GM23338 (cell line): Measurements from ENCODE around the gene TOMM5. TPM values are rescaled to one million over a fixed set of nuclear protein-coding genes. Genes with fewer than 3 reads are reported as not detected.

Experiments
- ATAC-seq: fragments of 200-7000 bp; cut with Tn5 transposase; 3 replicates; pipeline ENCODE4 v1.9.1; 2020
- DNase-seq: peaks from one replicate; pipeline ENCODE4 v3.0.0-alpha.2; 2015; ENCODE audit warnings: low spot score
- H2AFZ ChIP-seq: fragments of 200-600 bp; sonication (generic); 2 replicates; pipeline ENCODE4 v1.8.0; 2016; ENCODE audit warnings: antibody characterized with exemption, mild to moderate bottlenecking, moderate library complexity
- H3F3A ChIP-seq: fragments of 200-600 bp; sonication (generic); replicated peaks from 2 replicates; pipeline ENCODE4 v1.8.0; 2017; ENCODE audit warnings: antibody characterized with exemption, mixed run types, low read depth
- H3K27ac ChIP-seq: fragments of 200-600 bp; sonication (generic); 2 replicates; pipeline ENCODE4 v1.6.1; 2016; ENCODE audit warnings: low read depth
- H3K27me3 ChIP-seq: fragments of 200-600 bp; sonication (generic); 2 replicates; pipeline ENCODE4 v1.8.0; 2016; ENCODE audit warnings: mild to moderate bottlenecking, mixed run types, moderate library complexity; ENCODE audit not compliant: insufficient read depth
- H3K36me3 ChIP-seq: fragments of 200-600 bp; sonication (generic); 2 replicates; pipeline ENCODE4 v1.8.0; 2016; ENCODE audit warnings: mild to moderate bottlenecking; ENCODE audit not compliant: insufficient read depth
- H3K4me1 ChIP-seq: fragments of 200-600 bp; sonication (generic); 2 replicates; pipeline ENCODE4 v1.8.0; 2016; ENCODE audit warnings: mild to moderate bottlenecking, moderate library complexity; ENCODE audit not compliant: insufficient read depth
- H3K4me2 ChIP-seq: fragments of 200-600 bp; sonication (generic); 2 replicates; pipeline ENCODE4 v1.7.1; 2017; ENCODE audit warnings: mixed run types
- H3K4me3 ChIP-seq: fragments of 200-600 bp; sonication (generic); 2 replicates; pipeline ENCODE4 v1.6.1; 2016; ENCODE audit warnings: mixed run types
- H3K79me2 ChIP-seq: fragments of 200-600 bp; sonication (generic); replicated peaks from 2 replicates; pipeline ENCODE4 v1.8.0; 2017; ENCODE audit warnings: mild to moderate bottlenecking; ENCODE audit not compliant: insufficient read depth
- H3K9me2 ChIP-seq: fragments of 200-600 bp; sonication (generic); 2 replicates; pipeline ENCODE4 v1.8.0; 2017; ENCODE audit not compliant: insufficient read depth
- H4K20me1 ChIP-seq: fragments of 200-600 bp; sonication (generic); replicated peaks from 2 replicates; pipeline ENCODE4 v1.8.0; 2017; ENCODE audit warnings: mild to moderate bottlenecking; ENCODE audit not compliant: insufficient read depth
- H3K27ac Mint-ChIP-seq: 2 replicates; pipeline ENCODE4 v1.8.0; 2020; ENCODE audit warnings: inconsistent platforms, mild to moderate bottlenecking, moderate library complexity, mixed read lengths
- H3K27me3 Mint-ChIP-seq: 3 replicates; pipeline ENCODE4 v1.8.0; 2022; ENCODE audit warnings: low read depth, mild to moderate bottlenecking, moderate library complexity, mixed read lengths, inconsistent platforms; ENCODE audit not compliant: insufficient read depth, poor library complexity
- H3K36me3 Mint-ChIP-seq: 3 replicates; pipeline ENCODE4 v1.8.0; 2021; ENCODE audit warnings: low read depth, mild to moderate bottlenecking, inconsistent platforms, moderate library complexity, mixed read lengths
- H3K4me1 Mint-ChIP-seq: 3 replicates; pipeline ENCODE4 v1.8.0; 2020; ENCODE audit warnings: mild to moderate bottlenecking, inconsistent platforms, mixed read lengths
- H3K4me3 Mint-ChIP-seq: 3 replicates; pipeline ENCODE4 v1.8.0; 2021; ENCODE audit warnings: moderate library complexity, mild to moderate bottlenecking, inconsistent platforms, mixed read lengths
- H3K9me3 Mint-ChIP-seq: 3 replicates; pipeline ENCODE4 v1.8.0; 2020; ENCODE audit warnings: moderate library complexity, mild to moderate bottlenecking, inconsistent platforms, mixed read lengths
- CTCF ChIP-seq, 2 experiments: fragments of 200-600 bp in 1 of 2; sonication (generic) in 1 of 2; conservative IDR thresholded peaks; 2 replicates each; pipeline versions ENCODE4 v1.5.1 to v1.6.1; 2016 to 2017; ENCODE audit warnings: antibody characterized with exemption in 2 of 2, low read depth in 2 of 2, mild to moderate bottlenecking in 2 of 2, moderate library complexity in 1 of 2
- ETS1 ChIP-seq: IDR thresholded peaks from 2 replicates; pipeline ENCODE4 v1.6.1; 2016; ENCODE audit warnings: antibody characterized with exemption
- REST ChIP-seq: IDR thresholded peaks from one replicate; pipeline ENCODE4 v1.6.1; 2018; ENCODE audit warnings: antibody characterized with exemption; ENCODE audit not compliant: unreplicated experiment
- ZNF331 ChIP-seq: fragments of 250-450 bp; sonication (Bioruptor Pico); IDR thresholded peaks from 2 replicates; pipeline ENCODE4 v1.5.0; 2020; ENCODE audit warnings: low read depth, mild to moderate bottlenecking, moderate library complexity
- polyA plus RNA-seq: library from polyadenylated mRNA; unstranded; fragments of >200 nt; fragmentation: Nextera tagmentation; extraction: Ambion mirVana; gene quantifications from 2 replicates; pipeline ENCODE4 v1.2.1, GENCODE V29; 2016
- total RNA-seq: library from RNA; depleted of rRNA; stranded (reverse); fragments of >200 nt; shearing (Covaris generic); gene quantifications from 2 replicates; pipeline ENCODE4 v1.2.3, GENCODE V29; 2014
- TF ChIP-seq, protein P1 (sequence below): fragments of 250-450 bp; sonication (Bioruptor Pico); IDR thresholded peaks from 2 replicates; pipeline ENCODE4 v1.5.0; 2020; ENCODE audit warnings: mild to moderate bottlenecking, moderate library complexity

Gene TOMM5
- total and polyA plus RNA-seq, 2 experiments from 2014 or later = 158 to 529 TPM

DNA sequence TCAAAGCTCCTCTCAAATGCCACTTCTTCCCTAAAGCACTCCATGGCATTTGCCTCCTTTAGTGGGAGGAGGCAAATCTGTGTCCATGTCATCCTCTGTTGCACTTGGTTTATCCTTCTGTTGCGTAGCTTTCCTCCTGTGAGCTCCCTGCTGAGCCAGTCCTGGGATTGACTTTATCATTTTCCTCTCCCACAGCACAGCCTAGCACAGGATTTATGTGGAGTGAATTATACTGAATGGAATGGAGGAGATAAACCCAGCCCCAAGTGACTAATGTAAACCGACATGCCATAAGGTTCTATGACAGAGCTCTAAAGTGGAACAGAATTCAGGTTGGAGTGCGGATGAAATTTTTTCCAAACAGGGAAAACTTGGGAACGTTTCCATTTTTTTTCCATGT is 26.4 kb upstream of the TOMM5 start:
- Histone ChIP-seq H3K4me1 (peaks cover 5% of the 10 kb centered on the region; the same call in 1 of the 2 replicates), H3K27ac (no peak overlapping the region), H3K27me3 (no peaks in the 10 kb centered on the region), H3K4me2 (no peak overlapping the region), H3K9me2 (no peaks in the 10 kb centered on the region), H3F3A (no peaks in the 10 kb centered on the region), H4K20me1 (no peaks in the 10 kb centered on the region), H3K36me3 (no peaks in the 10 kb centered on the region), H3K4me3 (no peak overlapping the region), H3K79me2 (no peaks in the 10 kb centered on the region), H2AFZ (no peak overlapping the region; the same call in 1 of the 2 replicates)
- Mint-ChIP-seq H3K9me3 (no peaks in the 10 kb centered on the region), H3K4me1 (peaks cover 9% of the 10 kb centered on the region), H3K27ac (no peak overlapping the region), H3K36me3 (no peaks in the 10 kb centered on the region), H3K4me3 (no peak overlapping the region), H3K27me3 (no peaks in the 10 kb centered on the region)
- TF ChIP-seq, protein P1, sequence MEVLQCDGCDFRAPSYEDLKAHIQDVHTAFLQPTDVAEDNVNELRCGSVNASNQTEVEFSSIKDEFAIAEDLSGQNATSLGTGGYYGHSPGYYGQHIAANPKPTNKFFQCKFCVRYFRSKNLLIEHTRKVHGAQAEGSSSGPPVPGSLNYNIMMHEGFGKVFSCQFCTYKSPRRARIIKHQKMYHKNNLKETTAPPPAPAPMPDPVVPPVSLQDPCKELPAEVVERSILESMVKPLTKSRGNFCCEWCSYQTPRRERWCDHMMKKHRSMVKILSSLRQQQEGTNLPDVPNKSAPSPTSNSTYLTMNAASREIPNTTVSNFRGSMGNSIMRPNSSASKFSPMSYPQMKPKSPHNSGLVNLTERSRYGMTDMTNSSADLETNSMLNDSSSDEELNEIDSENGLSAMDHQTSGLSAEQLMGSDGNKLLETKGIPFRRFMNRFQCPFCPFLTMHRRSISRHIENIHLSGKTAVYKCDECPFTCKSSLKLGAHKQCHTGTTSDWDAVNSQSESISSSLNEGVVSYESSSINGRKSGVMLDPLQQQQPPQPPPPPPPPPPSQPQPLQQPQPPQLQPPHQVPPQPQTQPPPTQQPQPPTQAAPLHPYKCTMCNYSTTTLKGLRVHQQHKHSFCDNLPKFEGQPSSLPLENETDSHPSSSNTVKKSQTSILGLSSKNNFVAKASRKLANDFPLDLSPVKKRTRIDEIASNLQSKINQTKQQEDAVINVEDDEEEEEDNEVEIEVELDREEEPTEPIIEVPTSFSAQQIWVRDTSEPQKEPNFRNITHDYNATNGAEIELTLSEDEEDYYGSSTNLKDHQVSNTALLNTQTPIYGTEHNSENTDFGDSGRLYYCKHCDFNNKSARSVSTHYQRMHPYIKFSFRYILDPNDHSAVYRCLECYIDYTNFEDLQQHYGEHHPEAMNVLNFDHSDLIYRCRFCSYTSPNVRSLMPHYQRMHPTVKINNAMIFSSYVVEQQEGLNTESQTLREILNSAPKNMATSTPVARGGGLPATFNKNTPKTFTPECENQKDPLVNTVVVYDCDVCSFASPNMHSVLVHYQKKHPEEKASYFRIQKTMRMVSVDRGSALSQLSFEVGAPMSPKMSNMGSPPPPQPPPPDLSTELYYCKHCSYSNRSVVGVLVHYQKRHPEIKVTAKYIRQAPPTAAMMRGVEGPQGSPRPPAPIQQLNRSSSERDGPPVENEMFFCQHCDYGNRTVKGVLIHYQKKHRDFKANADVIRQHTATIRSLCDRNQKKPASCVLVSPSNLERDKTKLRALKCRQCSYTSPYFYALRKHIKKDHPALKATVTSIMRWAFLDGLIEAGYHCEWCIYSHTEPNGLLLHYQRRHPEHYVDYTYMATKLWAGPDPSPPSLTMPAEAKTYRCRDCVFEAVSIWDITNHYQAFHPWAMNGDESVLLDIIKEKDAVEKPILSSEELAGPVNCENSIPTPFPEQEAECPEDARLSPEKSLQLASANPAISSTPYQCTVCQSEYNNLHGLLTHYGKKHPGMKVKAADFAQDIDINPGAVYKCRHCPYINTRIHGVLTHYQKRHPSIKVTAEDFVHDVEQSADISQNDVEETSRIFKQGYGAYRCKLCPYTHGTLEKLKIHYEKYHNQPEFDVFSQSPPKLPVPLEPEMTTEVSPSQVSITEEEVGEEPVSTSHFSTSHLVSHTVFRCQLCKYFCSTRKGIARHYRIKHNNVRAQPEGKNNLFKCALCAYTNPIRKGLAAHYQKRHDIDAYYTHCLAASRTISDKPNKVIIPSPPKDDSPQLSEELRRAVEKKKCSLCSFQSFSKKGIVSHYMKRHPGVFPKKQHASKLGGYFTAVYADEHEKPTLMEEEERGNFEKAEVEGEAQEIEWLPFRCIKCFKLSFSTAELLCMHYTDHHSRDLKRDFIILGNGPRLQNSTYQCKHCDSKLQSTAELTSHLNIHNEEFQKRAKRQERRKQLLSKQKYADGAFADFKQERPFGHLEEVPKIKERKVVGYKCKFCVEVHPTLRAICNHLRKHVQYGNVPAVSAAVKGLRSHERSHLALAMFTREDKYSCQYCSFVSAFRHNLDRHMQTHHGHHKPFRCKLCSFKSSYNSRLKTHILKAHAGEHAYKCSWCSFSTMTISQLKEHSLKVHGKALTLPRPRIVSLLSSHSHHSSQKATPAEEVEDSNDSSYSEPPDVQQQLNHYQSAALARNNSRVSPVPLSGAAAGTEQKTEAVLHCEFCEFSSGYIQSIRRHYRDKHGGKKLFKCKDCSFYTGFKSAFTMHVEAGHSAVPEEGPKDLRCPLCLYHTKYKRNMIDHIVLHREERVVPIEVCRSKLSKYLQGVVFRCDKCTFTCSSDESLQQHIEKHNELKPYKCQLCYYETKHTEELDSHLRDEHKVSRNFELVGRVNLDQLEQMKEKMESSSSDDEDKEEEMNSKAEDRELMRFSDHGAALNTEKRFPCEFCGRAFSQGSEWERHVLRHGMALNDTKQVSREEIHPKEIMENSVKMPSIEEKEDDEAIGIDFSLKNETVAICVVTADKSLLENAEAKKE (CRISPR knock-in tag) = no peak
- TF ChIP-seq CTCF (conservative IDR thresholded peaks at IDR 0.05; ENCODE audit: low read depth in 2 of 2) = no peak
- TF ChIP-seq ETS1 = no peak
- TF ChIP-seq REST = no peak
- no peak for TF ChIP-seq ZNF331
- no peak for DNase-seq
- no peak for ATAC-seq
